H1 (cell line): ENCODE measurements around the gene TAS2R1. TPM values are rescaled to one million over a fixed set of nuclear protein-coding genes. Genes with fewer than 3 reads are reported as not detected.
A peak's percentile ranks its signal among the peaks of the same experiment; 100 is the strongest.

Source experiments
- CTCF ChIA-PET: fragments of 300-600 bp; sonication (Branson Sonifier 250); formaldehyde crosslinking; loops from one replicate; lab custom pipeline; 2021; ENCODE audit not compliant: partially characterized antibody; lab: Charles Lee
- POLR2A ChIA-PET: fragments of 300-600 bp; sonication (Branson Sonifier 250); formaldehyde crosslinking; loops from one replicate; lab custom pipeline; 2021; ENCODE audit warnings: inconsistent platforms; ENCODE audit not compliant: partially characterized antibody; lab: Charles Lee
- DNase-seq, 2 experiments: peaks; one replicate each; pipeline versions ENCODE4 v3.0.0 to v3.0.0-alpha.2; 2010 to 2022; ENCODE audit warnings: low spot score in 2 of 2, low read depth in 1 of 2, mixed read lengths in 1 of 2
- FAIRE-seq: peaks from 2 replicates; lab custom pipeline; 2011; peaks lifted over from hg19 to GRCh38; lab: Jason Lieb, UNC
- H2AFZ ChIP-seq: 2 replicates; pipeline ENCODE4 v1.8.1; 2012; ENCODE audit warnings: low read length, inconsistent platforms
- H2AK5ac ChIP-seq: 2 replicates; pipeline ENCODE4 v1.6.1; 2013; ENCODE audit warnings: low read depth, low read length
- H2BK120ac ChIP-seq: replicated peaks from 2 replicates; pipeline ENCODE3; 2013; ENCODE audit warnings: low read depth, low read length, inconsistent platforms
- H2BK12ac ChIP-seq: 2 replicates; pipeline ENCODE4 v1.6.1; 2013; ENCODE audit warnings: low read depth, low read length
- H2BK15ac ChIP-seq: 2 replicates; pipeline ENCODE4 v1.6.1; 2013; ENCODE audit warnings: low read length
- H2BK20ac ChIP-seq: 2 replicates; pipeline ENCODE4 v1.6.1; 2013; ENCODE audit warnings: low read length
- H2BK5ac ChIP-seq: 2 replicates; pipeline ENCODE4 v1.6.1; 2013; ENCODE audit warnings: low read depth, low read length
- H3K14ac ChIP-seq: 2 replicates; pipeline ENCODE4 v1.6.1; 2013; ENCODE audit warnings: inconsistent platforms; ENCODE audit not compliant: insufficient read length
- H3K18ac ChIP-seq: 2 replicates; pipeline ENCODE4 v1.6.1; 2013; ENCODE audit warnings: low read length; ENCODE audit errors: extremely low read depth
- H3K23ac ChIP-seq: 2 replicates; pipeline ENCODE4 v1.6.1; 2013; ENCODE audit warnings: inconsistent platforms; ENCODE audit not compliant: insufficient read length
- H3K23me2 ChIP-seq: 2 replicates; pipeline ENCODE4 v1.6.1; 2013; ENCODE audit warnings: low read depth, low read length
- H3K27ac ChIP-seq: 2 replicates; pipeline ENCODE4 v1.6.1; 2011; ENCODE audit warnings: low read depth, low read length, inconsistent platforms
- H3K27me3 ChIP-seq, 4 experiments: replicated peaks in 1 of 4; 1 replicate in 1 of 4; 2 replicates in 3 of 4; pipeline versions ENCODE4 v1.6.1 to v1.8.1; 2011 to 2013; ENCODE audit warnings: low read length in 3 of 4, mild to moderate bottlenecking in 3 of 4, inconsistent platforms in 2 of 4, mixed read lengths in 2 of 4, moderate library complexity in 1 of 4; ENCODE audit not compliant: control insufficient read depth in 3 of 4, insufficient read depth in 3 of 4; ENCODE audit errors: extremely low read depth in 1 of 4
- H3K36me3 ChIP-seq, 4 experiments: 2 replicates each; pipeline versions ENCODE4 v1.6.1 to v1.8.1; 2011 to 2013; ENCODE audit warnings: mild to moderate bottlenecking in 4 of 4, low read length in 3 of 4, moderate library complexity in 2 of 4, control low read depth in 1 of 4, inconsistent platforms in 1 of 4; ENCODE audit not compliant: insufficient read depth in 4 of 4, control insufficient read depth in 2 of 4
- H3K4ac ChIP-seq: replicated peaks from 2 replicates; pipeline ENCODE3; 2013; ENCODE audit warnings: low read length, low read depth, mixed read lengths, inconsistent platforms; ENCODE audit not compliant: insufficient read length
- H3K4me1 ChIP-seq, 4 experiments: replicated peaks in 1 of 4; 1 replicate in 1 of 4; 2 replicates in 3 of 4; pipeline versions ENCODE4 v1.6.1 to v1.8.1; 2011 to 2013; ENCODE audit warnings: low read length in 3 of 4, inconsistent platforms in 2 of 4, mixed read lengths in 1 of 4; ENCODE audit not compliant: insufficient read depth in 4 of 4, control insufficient read depth in 3 of 4
- H3K4me2 ChIP-seq, 2 experiments: 2 replicates each; pipeline versions ENCODE4 v1.6.1 to v1.8.1; 2011 to 2013; ENCODE audit warnings: low read depth in 2 of 2, low read length in 2 of 2, control low read depth in 1 of 2, inconsistent platforms in 1 of 2, mild to moderate bottlenecking in 1 of 2; ENCODE audit not compliant: insufficient read depth in 1 of 2
- H3K4me3 ChIP-seq, 4 experiments: fragments of 200-600, 300-600 bp in 1 of 4; sonication (generic), shearing (Covaris generic), sonication (Bioruptor Twin) in 1 of 4; 2 replicates each; pipeline versions ENCODE4 v1.5.1 to v1.8.1; 2011 to 2016; ENCODE audit warnings: low read length in 4 of 4, low read depth in 3 of 4, control low read depth in 2 of 4, inconsistent platforms in 2 of 4, mild to moderate bottlenecking in 2 of 4, mixed read lengths in 1 of 4, moderate library complexity in 1 of 4; ENCODE audit not compliant: insufficient read depth in 2 of 4; ENCODE audit errors: extremely low read depth in 1 of 4
- H3K56ac ChIP-seq: replicated peaks from 2 replicates; pipeline ENCODE3; 2013; ENCODE audit warnings: low read depth, mild to moderate bottlenecking, mixed read lengths, low read length, inconsistent platforms; ENCODE audit not compliant: insufficient read length
- H3K79me1 ChIP-seq: 2 replicates; pipeline ENCODE4 v1.6.1; 2013; ENCODE audit warnings: low read depth, low read length, control low read depth
- H3K79me2 ChIP-seq, 2 experiments: 2 replicates each; pipeline versions ENCODE4 v1.6.1 to v1.8.1; 2012 to 2013; ENCODE audit warnings: low read length in 2 of 2, mild to moderate bottlenecking in 2 of 2, inconsistent platforms in 1 of 2; ENCODE audit not compliant: insufficient read depth in 2 of 2, control insufficient read depth in 1 of 2
- H3K9ac ChIP-seq, 4 experiments: replicated peaks in 1 of 4; 1 replicate in 1 of 4; 2 replicates in 3 of 4; pipeline versions ENCODE4 v1.6.1 to v1.8.1; 2011 to 2013; ENCODE audit warnings: low read depth in 3 of 4, low read length in 3 of 4, control low read depth in 2 of 4, mild to moderate bottlenecking in 2 of 4, moderate library complexity in 2 of 4, inconsistent platforms in 1 of 4; ENCODE audit errors: extremely low read depth in 1 of 4
- H3K9me3 ChIP-seq, 2 experiments: 2 replicates each; pipeline versions ENCODE4 v1.6.1 to v1.8.1; 2012 to 2013; ENCODE audit warnings: mild to moderate bottlenecking in 2 of 2, moderate library complexity in 2 of 2, control low read depth in 1 of 2, inconsistent platforms in 1 of 2, low read depth in 1 of 2, low read length in 1 of 2, mixed read lengths in 1 of 2; ENCODE audit not compliant: insufficient read depth in 2 of 2
- H4K20me1 ChIP-seq, 2 experiments: replicated peaks in 1 of 2; 2 replicates each; pipeline versions ENCODE3 to v1.8.1; 2011 to 2013; ENCODE audit warnings: inconsistent platforms in 2 of 2, low read length in 2 of 2, mild to moderate bottlenecking in 1 of 2; ENCODE audit not compliant: insufficient read depth in 2 of 2, control insufficient read depth in 1 of 2
- H4K5ac ChIP-seq: 2 replicates; pipeline ENCODE4 v1.6.1; 2013; ENCODE audit warnings: low read length, low read depth, mixed read lengths, inconsistent platforms; ENCODE audit not compliant: insufficient read length
- H4K8ac ChIP-seq: 2 replicates; pipeline ENCODE4 v1.8.0; 2013; ENCODE audit warnings: mild to moderate bottlenecking, moderate library complexity, low read length, inconsistent platforms; ENCODE audit not compliant: insufficient read depth; ENCODE audit errors: extremely low read depth
- H4K91ac ChIP-seq: replicated peaks from 2 replicates; pipeline ENCODE3; 2013; ENCODE audit warnings: low read length, mixed read lengths, inconsistent platforms; ENCODE audit not compliant: insufficient read length
- GTF2F1 ChIP-seq: IDR thresholded peaks from 2 replicates; pipeline ENCODE4 v1.6.1; 2012; ENCODE audit warnings: low read depth, low read length, improper control_type of control experiment, borderline replicate concordance
- MAFK ChIP-seq: IDR thresholded peaks from 2 replicates; pipeline ENCODE4 v1.6.1; 2012; ENCODE audit warnings: low read depth, mild to moderate bottlenecking, improper control_type of control experiment, low read length
- polyA plus RNA-seq, 7 experiments: library from polyadenylated mRNA; depleted of rRNA in 3 of 7; stranded (reverse) in 5 of 7; unstranded in 2 of 7; fragments of >200 nt in 5 of 7; fragments of 200-250 nt in 2 of 7; gene quantifications; 1 replicate in 5 of 7; 2 replicates in 1 of 7; 4 replicates in 1 of 7; pipeline versions ENCODE4 v1.2.1 to v1.2.3, GENCODE V29; 2011 to 2013; ENCODE audit warnings: missing spikeins in 2 of 7, mixed read lengths in 2 of 7
- total RNA-seq: library from RNA; stranded (reverse); fragmentation: NEBNext Ultra II Directional; extraction: Animal tissue kit (Norgen Biotek cat#: 25700); gene quantifications from 2 replicates; pipeline ENCODE4 v1.2.1, GENCODE V29; 2021

Gene TAS2R1
- total and polyA plus RNA-seq, 2 of the 8 experiments (the other 6 are each of a cell fraction or from before 2014, with no cell fraction given), result not detected

- Histone ChIP-seq H4K5ac (no peak overlapping the region), H2AFZ (no peak overlapping the region), H2BK15ac (no peak overlapping the region), H3K23me2 (no peaks in the 10 kb centered on the region), H2BK5ac (no peak overlapping the region), H3K27me3 (no peaks in the 10 kb centered on the region), H4K8ac (no peak overlapping the region), H3K56ac (no peak overlapping the region), H3K27ac (no peak overlapping the region), H3K23ac (no peak overlapping the region), H3K79me2 (no peaks in the 10 kb centered on the region), H3K4me3 (no peak overlapping the region), H3K36me3 (no peaks in the 10 kb centered on the region), H4K20me1 (no peaks in the 10 kb centered on the region), H2BK120ac (no peak overlapping the region), H3K4ac (no peak overlapping the region), H3K14ac (no peak overlapping the region), H2AK5ac (no peak overlapping the region), H3K4me2 (no peak overlapping the region), H3K4me1 (peaks cover 1 to 7% (median 3%) of the 10 kb centered on the region in 4 experiments; a peak in 3 of 7 replicates), H4K91ac (no peak overlapping the region), H3K18ac (no peak overlapping the region), H2BK12ac (no peak overlapping the region), H3K79me1 (no peaks in the 10 kb centered on the region), H2BK20ac (no peak overlapping the region), H3K9ac (no peak overlapping the region), H3K9me3 (no peaks in the 10 kb centered on the region)
- DNase-seq, result no peak
- TF ChIP-seq GTF2F1 (no peak), MAFK (peak; percentile 61)
- ChIA-PET POLR2A (no interaction called here), CTCF (interaction anchor here (0.8 kb wide), 1 partner anchor 8 kb away, joined by 3 read pairs; no protein-coding TSS in a partner anchor)
- FAIRE-seq, result no peak
Observed at GRCh38 chr5:9594913-9595312, 35.2 kb downstream of the TAS2R1 start.
